HG02642 (cell line): Measurements from ENCODE around the gene CHRM1.
A peak's percentile ranks its signal among the peaks of the same experiment; 100 is the strongest.

Experiments used
- ATAC-seq: cut with Tn5 transposase; IDR thresholded peaks from one replicate; pipeline ENCODE4 v1.9.1; 2021; ENCODE audit warnings: mild to moderate bottlenecking; ENCODE audit not compliant: unreplicated experiment, poor library complexity

The CHRM1 gene

DNA sequence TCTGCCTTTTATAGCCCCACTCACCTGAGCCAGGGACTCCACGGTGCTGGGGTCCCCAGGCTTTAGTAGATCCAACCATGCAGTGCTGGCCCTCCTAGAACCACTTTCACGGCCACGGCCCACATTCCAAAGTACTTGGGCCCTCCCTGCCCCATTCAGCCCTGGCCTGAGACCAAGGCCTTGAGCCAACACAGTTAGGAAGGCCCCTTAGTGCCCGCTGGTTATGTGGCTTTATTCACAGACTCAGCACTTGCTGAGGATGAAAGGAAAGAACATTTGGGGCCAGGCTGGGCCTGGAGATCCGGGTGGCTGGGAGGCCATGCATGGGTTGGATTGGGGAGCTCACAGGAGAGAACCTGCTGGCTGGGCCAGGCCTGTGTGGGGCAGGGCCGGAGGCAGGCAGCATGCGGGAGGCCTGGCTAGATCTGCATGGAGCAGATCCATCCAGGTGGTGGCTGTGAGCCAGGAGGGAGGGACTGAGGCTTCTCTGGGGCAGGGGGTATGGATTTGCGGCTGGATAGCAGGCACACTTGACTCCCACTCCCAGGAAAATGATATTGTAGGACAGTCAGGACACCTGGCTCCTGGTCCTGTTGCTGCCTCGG is 12.6 kb downstream of the CHRM1 start:
- ATAC-seq: no peak

DNA sequence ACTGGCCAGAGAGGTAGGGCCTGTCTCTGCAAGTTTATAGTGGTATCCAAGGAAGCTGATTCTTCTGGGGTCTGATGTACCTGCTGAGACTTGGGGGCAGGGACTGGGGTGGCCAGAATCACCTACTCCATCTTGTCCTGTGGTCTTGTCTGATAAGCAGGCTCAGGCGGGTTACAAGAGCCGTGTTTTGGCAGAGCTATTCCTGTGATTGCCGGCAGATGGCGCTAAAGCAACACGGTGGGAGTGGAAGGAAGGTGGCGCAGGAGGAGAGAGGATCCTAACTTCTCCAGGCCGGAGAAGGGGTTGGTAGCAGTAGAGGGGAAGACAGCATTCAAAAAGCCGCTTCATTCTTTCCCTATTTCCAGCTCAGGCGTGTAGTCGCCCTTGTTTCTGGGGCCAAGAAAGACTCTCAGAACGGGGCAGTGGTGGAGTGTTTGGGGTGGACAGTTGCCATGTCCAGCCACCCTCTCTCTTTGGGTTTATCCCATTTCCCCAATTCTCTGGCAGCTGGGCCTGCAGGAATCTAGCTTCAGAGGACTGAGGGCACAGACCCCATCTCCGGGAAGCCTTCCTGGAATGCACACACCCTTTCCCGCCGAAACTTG is 15.1 kb downstream of the CHRM1 start:
- ATAC-seq: peak; percentile 75

DNA sequence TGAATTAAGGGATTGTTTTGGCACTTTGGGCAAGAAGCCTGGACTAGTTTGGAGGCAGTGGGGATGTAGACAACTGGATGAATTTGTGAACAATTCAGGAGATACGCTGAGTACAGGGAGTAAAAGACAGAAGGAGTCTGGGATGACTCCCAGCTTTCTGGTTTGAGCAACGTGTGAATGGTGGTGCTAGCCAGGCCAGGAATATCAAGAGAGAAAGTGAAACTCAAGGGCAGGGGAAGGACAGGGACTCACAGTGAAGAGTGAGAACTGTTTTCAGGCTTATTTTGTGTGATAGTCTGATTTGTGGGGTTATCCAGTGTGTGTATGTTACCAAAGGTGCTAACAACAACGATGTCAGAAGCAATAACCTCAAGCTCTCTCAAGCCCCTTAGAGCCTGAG is 15.9 kb downstream of the CHRM1 start:
- ATAC-seq: no peak

DNA sequence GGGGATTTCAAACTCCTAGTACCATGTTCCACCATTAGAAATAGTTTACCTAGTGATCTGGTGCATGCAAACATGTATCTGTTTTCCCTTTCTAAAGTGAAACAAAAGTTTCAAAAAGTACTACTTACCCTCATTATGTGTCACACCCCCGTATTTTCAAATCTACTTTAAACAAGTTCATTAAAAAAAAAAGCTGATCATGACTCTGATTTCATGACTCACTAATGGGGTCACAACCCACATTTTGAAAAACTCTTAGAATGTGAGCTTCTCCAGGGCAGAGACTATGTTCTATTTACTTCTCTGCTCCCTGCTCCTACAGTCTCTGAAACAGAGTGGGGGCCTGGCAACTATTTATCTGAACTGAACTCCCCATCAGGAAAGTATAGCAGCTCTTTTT is 18.2 kb downstream of the CHRM1 start:
- no peak for ATAC-seq

DNA sequence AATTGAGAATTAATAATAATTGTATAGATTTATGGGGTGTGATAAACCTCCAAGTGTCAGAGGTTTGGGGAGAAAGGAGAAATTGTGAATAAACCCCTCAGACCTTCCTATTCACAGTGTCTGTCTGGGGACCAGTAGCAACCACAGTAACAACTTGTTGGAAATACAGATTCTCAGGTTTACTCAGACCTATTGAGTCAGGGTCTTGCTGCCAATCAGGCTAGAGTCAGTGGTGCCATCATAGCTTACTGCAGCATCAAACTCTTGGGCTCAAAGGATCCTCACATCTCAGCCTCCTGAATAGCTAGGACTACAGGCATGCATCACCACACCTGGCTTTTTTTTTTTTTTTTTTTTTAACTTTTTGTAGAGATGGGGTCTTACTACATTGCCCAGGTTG is 23.1 kb downstream of the CHRM1 start:
- ATAC-seq: no peak

DNA sequence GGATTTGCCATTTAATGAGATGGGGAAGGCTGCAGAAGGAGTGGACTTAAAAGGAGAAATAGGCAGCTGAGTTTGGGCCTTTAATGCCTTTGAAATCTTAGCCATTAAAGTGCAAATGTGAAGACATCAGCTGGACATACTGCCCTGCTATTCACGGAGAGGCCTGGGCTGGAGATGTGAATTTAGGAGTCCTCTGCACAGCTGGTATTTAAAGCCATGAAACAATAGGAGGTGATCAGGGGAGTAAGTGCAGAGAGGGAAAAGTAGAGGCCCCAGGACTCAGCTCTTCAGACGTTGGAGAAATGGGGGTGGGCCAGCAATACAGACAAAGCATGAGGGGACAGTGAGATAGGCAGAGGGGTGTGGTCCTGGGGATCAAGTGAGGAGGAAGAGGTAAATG is 23.9 kb downstream of the CHRM1 start:
- ATAC-seq: no peak

DNA sequence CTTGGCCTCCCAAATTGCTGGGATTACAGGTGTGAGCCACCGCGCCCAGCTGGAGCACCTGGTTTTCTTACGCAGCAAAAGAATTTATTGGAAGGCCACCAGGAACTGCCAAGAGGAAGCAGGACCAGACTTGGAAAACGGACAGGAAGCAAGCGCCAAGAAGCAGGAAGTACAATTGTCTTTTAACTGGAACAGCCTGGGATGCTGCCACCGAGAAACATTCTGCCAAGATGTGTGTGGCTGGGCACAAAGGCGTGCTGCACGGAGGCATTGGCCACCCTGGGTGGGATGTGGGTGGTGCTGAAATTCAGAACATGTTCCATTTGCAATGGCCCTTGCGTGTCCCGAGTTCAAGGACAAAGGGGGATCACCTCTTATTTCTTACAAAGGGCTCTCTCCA is 25.1 kb downstream of the CHRM1 start:
- no peak for ATAC-seq

DNA sequence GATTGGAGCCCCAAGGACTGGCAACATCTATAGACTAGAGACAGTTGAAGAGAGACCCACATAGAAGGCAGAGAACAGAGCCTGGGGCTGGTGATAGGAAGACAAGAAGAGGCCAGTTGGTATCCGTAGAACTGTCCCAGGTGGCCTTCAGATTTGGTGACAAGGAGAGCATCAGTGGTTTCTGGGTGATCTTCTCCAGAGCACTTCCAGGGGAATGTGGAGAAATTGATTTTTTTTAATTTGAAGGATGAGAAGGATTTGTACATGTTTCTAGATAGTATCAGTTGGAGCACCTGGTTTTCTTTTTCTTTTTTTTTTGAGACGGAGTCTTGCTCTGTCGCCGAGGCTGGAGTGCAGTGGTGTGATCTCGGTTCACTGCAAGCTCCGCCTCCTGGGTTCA is 25.7 kb downstream of the CHRM1 start:
- no peak for ATAC-seq

DNA sequence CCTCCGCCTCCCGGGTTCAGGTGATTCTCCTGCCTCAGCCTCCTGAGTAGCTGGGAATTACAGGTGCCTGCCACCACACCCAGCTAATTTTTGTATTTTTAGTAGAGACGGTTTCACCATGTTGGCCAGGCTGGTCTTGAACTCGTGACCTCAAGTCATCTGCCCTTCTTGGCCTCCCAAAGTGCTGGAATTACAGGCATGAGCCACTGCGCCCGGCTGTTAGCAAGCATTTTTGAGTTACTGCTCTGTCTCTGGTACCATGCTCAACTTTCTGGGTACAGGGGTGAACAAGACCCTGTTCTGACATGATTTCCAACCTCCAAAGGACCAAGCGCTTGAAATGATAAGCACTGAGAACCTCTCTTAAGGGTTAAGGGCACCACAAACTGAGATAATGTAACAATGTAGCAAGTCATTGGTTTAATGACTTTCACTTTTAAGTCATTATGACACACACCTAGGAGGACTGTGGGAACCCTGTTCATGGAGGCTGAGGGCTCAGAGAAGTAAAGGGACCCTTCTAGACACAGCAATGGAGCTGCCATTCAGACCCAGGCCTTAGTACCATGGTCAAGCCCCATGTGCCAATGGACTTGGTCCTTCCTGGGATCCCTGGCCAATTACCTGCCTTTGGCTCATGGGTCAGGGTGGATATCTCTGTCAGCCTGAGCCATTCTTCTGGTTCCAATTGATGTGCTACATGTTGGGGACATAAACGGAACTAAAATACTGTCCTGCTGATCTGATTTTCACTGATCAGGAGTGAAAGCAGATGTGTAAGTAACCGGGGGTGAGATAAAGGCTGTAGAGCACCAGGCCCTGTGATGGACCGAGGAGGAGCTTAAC is 28.9 kb downstream of the CHRM1 start:
- no peak for ATAC-seq

DNA sequence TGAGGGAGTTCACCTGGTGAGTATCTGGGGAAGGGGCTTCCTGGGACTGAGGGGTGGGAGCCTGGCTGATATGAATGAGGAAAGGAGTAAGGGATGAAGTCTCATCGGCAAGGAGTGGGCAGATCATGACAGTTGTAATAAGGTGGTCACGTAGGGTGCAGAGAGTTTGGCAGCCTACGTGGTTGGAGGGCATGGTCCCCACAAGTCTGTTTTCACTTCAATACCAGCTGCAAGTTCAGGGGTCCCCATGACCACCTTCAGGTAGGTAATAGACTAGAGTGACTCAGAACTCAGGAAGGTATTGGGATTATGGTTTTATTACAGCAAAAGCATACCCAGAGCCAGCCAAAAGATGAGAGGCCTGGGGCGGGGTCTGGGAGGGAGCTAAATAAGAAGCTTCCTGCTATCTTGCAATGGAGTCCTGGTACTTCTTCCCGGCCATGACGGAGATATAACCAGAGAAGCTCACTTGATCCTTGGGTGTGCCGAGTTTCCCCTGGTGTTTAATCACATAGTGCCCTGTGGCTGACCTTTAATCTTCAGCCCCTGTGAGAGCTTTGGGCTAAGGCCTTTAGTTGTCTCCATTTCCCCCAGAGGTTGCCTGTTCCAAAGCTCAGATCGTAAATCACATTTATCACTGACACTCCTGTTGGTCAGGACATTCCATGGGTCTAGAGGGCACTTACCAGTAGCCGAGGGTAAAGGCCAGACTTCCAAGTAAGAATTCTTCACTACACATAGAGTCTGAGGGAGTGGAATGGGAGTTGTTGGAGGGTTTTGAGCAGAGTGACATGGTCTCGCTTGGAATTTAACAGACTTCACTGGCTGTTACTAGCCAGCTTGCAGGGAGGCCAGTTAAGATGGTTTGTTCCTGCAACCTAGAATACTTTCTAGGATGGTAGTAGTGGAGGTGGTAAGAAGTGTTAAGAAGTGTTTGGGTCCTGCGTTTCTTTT is 31.4 kb downstream of the CHRM1 start:
- no peak for ATAC-seq

DNA sequence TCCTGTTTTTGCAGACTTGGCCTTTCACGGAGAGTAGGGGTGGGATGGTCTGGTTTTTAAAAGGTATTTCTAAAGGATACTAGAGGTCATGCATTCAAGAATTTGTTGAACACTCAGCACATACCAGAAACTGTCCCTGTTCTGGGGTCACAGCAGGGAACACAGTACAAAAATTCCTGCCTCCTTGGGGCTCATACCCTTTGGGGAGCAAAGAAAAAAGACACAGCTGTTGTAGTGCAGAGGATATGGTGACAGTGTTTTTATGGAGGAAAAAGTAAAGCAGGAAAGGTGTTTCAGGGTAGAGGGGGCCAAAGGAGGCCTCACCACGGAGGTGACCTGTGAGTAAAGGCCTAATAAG is 32.1 kb downstream of the CHRM1 start:
- ATAC-seq: no peak

DNA sequence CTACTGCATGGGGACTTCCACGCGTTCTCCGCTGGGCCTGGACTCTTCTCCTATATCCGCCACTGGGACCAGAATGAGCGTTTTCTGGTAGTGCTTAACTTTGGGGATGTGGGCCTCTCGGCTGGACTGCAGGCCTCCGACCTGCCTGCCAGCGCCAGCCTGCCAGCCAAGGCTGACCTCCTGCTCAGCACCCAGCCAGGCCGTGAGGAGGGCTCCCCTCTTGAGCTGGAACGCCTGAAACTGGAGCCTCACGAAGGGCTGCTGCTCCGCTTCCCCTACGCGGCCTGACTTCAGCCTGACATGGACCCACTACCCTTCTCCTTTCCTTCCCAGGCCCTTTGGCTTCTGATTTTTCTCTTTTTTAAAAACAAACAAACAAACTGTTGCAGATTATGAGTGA is 32.8 kb downstream of the CHRM1 start:
- ATAC-seq: no peak

DNA sequence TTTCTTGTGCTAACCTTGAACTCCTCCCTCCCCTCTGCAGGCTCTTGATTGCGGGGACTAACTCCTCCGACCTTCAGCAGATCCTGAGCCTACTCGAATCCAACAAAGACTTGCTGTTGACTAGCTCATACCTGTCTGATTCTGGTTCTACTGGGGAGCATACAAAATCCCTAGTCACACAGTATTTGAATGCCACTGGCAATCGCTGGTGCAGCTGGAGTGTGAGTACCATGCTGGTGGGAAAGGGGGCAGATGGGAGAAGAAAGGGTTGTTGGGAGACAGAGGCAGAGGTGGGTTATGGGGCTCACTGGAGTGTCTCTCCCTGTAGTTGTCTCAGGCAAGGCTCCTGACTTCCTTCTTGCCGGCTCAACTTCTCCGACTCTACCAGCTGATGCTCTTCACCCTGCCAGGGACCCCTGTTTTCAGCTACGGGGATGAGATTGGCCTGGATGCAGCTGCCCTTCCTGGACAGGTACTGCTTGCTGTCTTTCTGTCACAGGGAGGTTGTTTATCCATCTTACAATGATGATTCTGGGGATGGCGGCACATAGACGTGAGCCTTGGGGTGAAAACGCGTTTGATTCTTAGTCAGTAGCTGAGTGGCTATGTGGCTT is 35.9 kb downstream of the CHRM1 start:
- no peak for ATAC-seq

DNA sequence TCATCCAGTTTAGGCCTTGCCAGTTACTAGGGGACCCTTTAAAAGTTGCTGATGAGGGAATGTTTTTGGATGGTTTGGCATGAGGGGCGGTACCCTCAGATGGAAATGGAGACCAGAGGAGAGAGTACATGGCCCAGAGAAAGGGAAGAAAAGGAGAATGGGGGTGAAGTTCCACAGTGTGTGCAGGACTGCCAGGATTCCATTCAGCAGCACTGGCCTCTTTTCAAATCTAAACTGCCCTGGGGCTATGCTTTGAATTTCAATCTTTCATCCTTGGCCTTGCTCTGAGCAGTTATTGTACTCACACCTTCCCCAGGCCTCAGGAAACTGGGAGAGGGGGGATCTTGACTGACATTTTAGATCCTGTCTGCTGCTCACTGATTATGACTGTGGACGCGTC is 37.5 kb downstream of the CHRM1 start:
- no peak for ATAC-seq

DNA sequence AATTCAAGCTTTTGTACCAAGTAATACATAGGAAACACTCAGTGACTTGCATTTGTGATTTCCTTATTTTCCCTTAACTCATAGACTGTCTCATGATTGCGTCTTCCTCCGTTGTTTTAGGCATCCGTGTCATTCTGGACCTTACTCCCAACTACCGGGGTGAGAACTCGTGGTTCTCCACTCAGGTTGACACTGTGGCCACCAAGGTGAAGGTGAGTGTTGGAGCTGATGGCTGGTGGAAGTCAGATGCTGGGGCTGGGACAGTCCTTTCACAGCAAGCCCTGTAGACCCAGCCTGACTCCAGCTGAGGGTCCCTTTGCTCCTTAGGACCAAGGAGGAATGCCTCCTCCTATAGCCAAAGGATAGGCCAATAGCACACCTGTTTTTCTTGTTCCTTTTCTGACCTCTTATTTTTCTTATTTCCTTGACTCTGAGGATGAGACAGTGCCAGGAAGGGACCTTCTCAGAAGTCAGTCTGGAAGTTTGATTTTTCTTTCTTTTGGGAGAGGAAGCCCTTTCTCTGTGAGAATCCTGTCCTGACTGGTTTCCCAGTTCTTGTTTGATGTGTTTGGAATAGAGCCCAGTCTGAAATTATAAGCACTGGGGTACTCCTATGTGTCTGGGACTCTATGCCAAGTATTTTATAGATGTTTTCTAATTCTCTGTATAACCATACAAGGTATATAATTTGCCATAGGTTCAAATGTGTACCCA is 38.2 kb downstream of the CHRM1 start:
- ATAC-seq: no peak

DNA sequence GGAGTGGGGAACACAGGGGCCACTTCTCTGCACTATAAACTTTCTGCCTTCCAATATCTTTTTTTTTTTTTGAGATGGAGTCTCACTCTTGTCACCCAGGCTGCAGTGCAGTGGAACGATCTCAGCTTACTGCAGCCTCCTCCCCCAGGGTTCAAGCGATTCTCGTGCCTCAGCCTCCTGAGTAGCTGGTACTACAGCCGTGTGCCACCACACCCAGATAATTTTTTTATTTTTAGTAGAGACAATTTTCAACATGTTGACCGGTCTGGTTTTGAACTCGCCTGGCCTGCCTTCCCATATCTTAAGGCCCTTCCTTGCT is 38.8 kb downstream of the CHRM1 start:
- no peak for ATAC-seq

DNA sequence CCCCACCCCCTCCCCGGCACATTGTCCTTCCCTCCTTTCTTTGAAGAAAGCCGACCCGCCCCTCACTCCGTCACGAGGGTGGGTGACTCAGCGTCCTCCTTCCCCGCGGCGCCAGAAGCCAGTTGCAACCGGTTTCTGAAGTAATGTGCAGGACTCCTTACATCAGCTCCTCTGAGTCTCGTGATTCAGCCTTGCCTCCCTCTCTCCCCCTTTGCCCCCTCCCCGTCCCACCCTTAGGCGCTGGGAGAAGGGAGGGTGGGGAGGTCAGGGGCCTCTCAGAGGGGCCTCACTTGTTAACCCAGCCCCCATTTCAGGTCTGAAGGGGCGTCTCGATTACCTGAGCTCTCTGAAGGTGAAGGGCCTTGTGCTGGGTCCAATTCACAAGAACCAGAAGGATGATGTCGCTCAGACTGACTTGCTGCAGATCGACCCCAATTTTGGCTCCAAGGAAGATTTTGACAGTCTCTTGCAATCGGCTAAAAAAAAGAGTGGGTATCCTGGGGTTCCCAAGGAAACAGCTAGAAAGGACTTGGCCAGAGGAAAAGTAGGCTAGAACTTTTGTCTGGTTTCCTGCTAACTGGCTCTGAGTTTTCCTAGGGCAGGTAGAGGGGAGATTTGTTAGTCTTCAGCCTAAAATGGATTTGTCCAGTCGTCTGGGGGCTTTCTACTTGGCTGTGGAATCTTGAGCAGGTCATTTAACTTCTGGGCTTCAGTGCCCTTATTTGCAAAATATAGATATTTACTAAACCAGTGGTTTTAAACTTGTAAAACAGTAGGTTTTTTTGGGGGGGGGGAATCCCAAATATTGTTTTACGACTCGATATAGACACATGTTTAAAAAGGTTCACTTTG is 39.4 kb downstream of the CHRM1 start:
- ATAC-seq: peak; percentile 42

DNA sequence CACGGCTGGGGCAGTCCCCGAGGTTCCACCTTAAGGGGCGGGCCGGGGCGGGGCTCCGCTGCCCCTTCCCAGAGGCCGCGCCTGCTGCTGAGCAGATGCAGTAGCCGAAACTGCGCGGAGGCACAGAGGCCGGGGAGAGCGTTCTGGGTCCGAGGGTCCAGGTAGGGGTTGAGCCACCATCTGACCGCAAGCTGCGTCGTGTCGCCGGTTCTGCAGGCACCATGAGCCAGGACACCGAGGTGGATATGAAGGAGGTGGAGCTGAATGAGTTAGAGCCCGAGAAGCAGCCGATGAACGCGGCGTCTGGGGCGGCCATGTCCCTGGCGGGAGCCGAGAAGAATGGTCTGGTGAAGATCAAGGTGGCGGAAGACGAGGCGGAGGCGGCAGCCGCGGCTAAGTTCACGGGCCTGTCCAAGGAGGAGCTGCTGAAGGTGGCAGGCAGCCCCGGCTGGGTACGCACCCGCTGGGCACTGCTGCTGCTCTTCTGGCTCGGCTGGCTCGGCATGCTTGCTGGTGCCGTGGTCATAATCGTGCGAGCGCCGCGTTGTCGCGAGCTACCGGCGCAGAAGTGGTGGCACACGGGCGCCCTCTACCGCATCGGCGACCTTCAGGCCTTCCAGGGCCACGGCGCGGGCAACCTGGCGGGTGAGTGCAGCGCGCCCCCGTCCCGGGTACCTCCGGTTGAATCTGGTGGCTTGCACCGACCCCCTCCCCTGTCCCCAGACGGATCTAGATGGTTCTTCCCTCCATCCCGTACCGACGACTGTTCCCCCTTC is 40.2 kb downstream of the CHRM1 start, which contains the start of gene SLC3A2:
TSS of gene SLC3A2 (plus strand) at position 94 of the 776 bp plus-strand sequence. CDS start at position 222, 128 bp downstream.
- peak; percentile 74 for ATAC-seq
